Endothelial cell of umbilical vein (primary cell): ENCODE measurements around the gene INTS7. TPM values are rescaled to one million over a fixed set of nuclear protein-coding genes. Genes with fewer than 3 reads are reported as not detected.

Experiments
- BruUV-seq: library from RNA; stranded (reverse); fragments of 400-500 nt; replicated peaks from 2 replicates; lab custom pipeline; 2021; lab: Mats Ljungman, UMichigan
- CTCF ChIA-PET: fragments of 300-600, 350-600 bp; sonication (Branson Sonifier 250); formaldehyde crosslinking; loops from one replicate; lab custom pipeline; 2021; ENCODE audit warnings: antibody characterized with exemption, inconsistent platforms; lab: Charles Lee
- POLR2A ChIA-PET: fragments of 300-600, 350-600 bp; sonication (Branson Sonifier 250); formaldehyde crosslinking; loops from one replicate; lab custom pipeline; 2021; ENCODE audit warnings: antibody characterized with exemption, inconsistent platforms; lab: Charles Lee
- DNase-seq: peaks from one replicate; pipeline ENCODE4 v3.0.0-alpha.2; 2011; ENCODE audit warnings: low read depth, low spot score
- FAIRE-seq: peaks from 2 replicates; lab custom pipeline; 2011; peaks lifted over from hg19 to GRCh38; lab: Jason Lieb, UNC
- H2AFZ ChIP-seq: 2 replicates; pipeline ENCODE4 v1.6.0; 2012; ENCODE audit warnings: low read depth, low read length, control low read depth, inconsistent platforms
- H3K27ac ChIP-seq: 2 replicates; pipeline ENCODE4 v1.5.1; 2011; ENCODE audit warnings: low read depth, mild to moderate bottlenecking, control low read depth, low read length, moderate library complexity; ENCODE audit not compliant: insufficient read depth
- H3K27me3 ChIP-seq, 2 experiments: 2 replicates each; pipeline versions ENCODE4 v1.6.0 to v1.6.1; 2011; ENCODE audit warnings: low read length in 2 of 2, mixed read lengths in 1 of 2; ENCODE audit not compliant: control insufficient read depth in 2 of 2, insufficient read depth in 2 of 2
- H3K36me3 ChIP-seq, 2 experiments: 2 replicates in 1 of 2; 3 replicates in 1 of 2; pipeline ENCODE4 v1.5.1; 2011; ENCODE audit warnings: low read length in 2 of 2, mild to moderate bottlenecking in 1 of 2, moderate library complexity in 1 of 2; ENCODE audit not compliant: control insufficient read depth in 2 of 2, insufficient read depth in 2 of 2; ENCODE audit errors: extremely low read depth in 1 of 2
- H3K4me1 ChIP-seq: 3 replicates; pipeline ENCODE4 v1.5.1; 2011; ENCODE audit warnings: mild to moderate bottlenecking, low read length; ENCODE audit not compliant: control insufficient read depth, insufficient read depth; ENCODE audit errors: extremely low read depth
- H3K4me2 ChIP-seq: 2 replicates; pipeline ENCODE4 v1.6.1; 2011; ENCODE audit warnings: low read length, control low read depth, mixed read lengths; ENCODE audit not compliant: insufficient read depth
- H3K4me3 ChIP-seq, 3 experiments: fragments of 200-600 bp in 1 of 3; sonication (generic), shearing (Covaris generic) in 1 of 3; replicated peaks in 1 of 3; 2 replicates each; pipeline ENCODE4 v1.5.1; 2011 to 2016; ENCODE audit warnings: control low read depth in 3 of 3, low read length in 3 of 3, mild to moderate bottlenecking in 2 of 3, inconsistent platforms in 1 of 3, low read depth in 1 of 3, moderate library complexity in 1 of 3; ENCODE audit not compliant: insufficient read depth in 1 of 3
- H3K79me2 ChIP-seq: 2 replicates; pipeline ENCODE4 v1.6.0; 2012; ENCODE audit warnings: low read length, inconsistent platforms; ENCODE audit not compliant: control insufficient read depth, insufficient read depth
- H3K9ac ChIP-seq: replicated peaks from 2 replicates; pipeline ENCODE3; 2011; ENCODE audit warnings: low read length, control low read depth; ENCODE audit not compliant: insufficient read depth; ENCODE audit errors: extremely low read depth
- H3K9me1 ChIP-seq: replicated peaks from 3 replicates; pipeline ENCODE4 v1.6.0; 2011; ENCODE audit warnings: mild to moderate bottlenecking, low read length; ENCODE audit not compliant: control insufficient read depth, insufficient read depth; ENCODE audit errors: extremely low read depth
- H3K9me3 ChIP-seq: replicated peaks from 2 replicates; pipeline ENCODE4 v1.5.1; 2012; ENCODE audit warnings: low read length, inconsistent platforms; ENCODE audit not compliant: control insufficient read depth, insufficient read depth
- H4K20me1 ChIP-seq: replicated peaks from 2 replicates; pipeline ENCODE3; 2011; ENCODE audit warnings: mild to moderate bottlenecking, low read length; ENCODE audit not compliant: control insufficient read depth, insufficient read depth; ENCODE audit errors: extremely low read depth
- CTCF ChIP-seq, 2 donors: IDR thresholded peaks; 1 replicate in 1 of 2; 2 replicates in 1 of 2; pipeline ENCODE4 v1.5.1; 2011; ENCODE audit warnings: low read length in 2 of 2, mild to moderate bottlenecking in 2 of 2, moderate library complexity in 2 of 2, control low read depth in 1 of 2, inconsistent platforms in 1 of 2, low read depth in 1 of 2; ENCODE audit not compliant: insufficient read depth in 1 of 2; ENCODE audit errors: extremely low read depth in 1 of 2
- EZH2 ChIP-seq: IDR thresholded peaks from 2 replicates; pipeline ENCODE4 v1.6.1; 2012; ENCODE audit warnings: borderline replicate concordance, low read depth, mild to moderate bottlenecking, moderate library complexity, low read length, inconsistent platforms; ENCODE audit not compliant: severe bottlenecking
- FOS ChIP-seq: IDR thresholded peaks from 2 replicates; pipeline ENCODE4 v1.6.1; 2011; ENCODE audit warnings: mild to moderate bottlenecking, low read length, moderate library complexity, borderline replicate concordance; ENCODE audit not compliant: insufficient read depth
- GATA2 ChIP-seq: IDR thresholded peaks from 2 replicates; pipeline ENCODE4 v1.7.0; 2011; ENCODE audit warnings: low read depth, mild to moderate bottlenecking, moderate library complexity, mixed read lengths, low read length; ENCODE audit not compliant: insufficient read length, insufficient read depth
- JUN ChIP-seq: IDR thresholded peaks from 2 replicates; pipeline ENCODE4 v1.6.1; 2011; ENCODE audit warnings: borderline replicate concordance, low read depth; ENCODE audit not compliant: insufficient read length, insufficient read depth
- MAX ChIP-seq: IDR thresholded peaks from 2 replicates; pipeline ENCODE4 v1.6.1; 2011; ENCODE audit not compliant: insufficient read depth, insufficient read length
- MYC ChIP-seq: IDR thresholded peaks from one replicate; pipeline ENCODE4 v1.6.1; 2011; ENCODE audit warnings: mild to moderate bottlenecking, low read depth, low read length
- POLR2A ChIP-seq: IDR thresholded peaks from 2 replicates; pipeline ENCODE4 v1.6.1; 2012; ENCODE audit warnings: low read depth, mild to moderate bottlenecking, control low read depth, low read length
- POLR2AphosphoS5 ChIP-seq: IDR thresholded peaks from 2 replicates; pipeline ENCODE4 v1.6.1; 2012; ENCODE audit warnings: low read depth, mild to moderate bottlenecking, control low read depth, low read length, moderate library complexity; ENCODE audit not compliant: insufficient read depth
- dilution Hi-C: fragments of 300-500 bp; cut with MboI; formaldehyde crosslinking; loops from one replicate; pipeline ENCODE4 v1.15.0; 2019; ENCODE audit warnings: low sequenced_read_pairs; ENCODE audit not compliant: extremely low pct_ligation_motif_present
- intact Hi-C: fragments of 100-400 bp; cut with micrococcal nuclease; formaldehyde crosslinking; loops from one replicate; pipeline ENCODE4 v1.10.0; 2022
- polyA plus RNA-seq, 4 experiments: library from polyadenylated mRNA; depleted of rRNA in 3 of 4; stranded (reverse) in 3 of 4; unstranded in 1 of 4; fragments of >200 nt; gene quantifications; 2 replicates each; pipeline versions ENCODE4 v1.2.1 to v1.2.3, GENCODE V29; 2011 to 2012; ENCODE audit warnings: missing spikeins in 1 of 4
- total RNA-seq: library from RNA; stranded (reverse); gene quantifications from 2 replicates; pipeline ENCODE4 v1.2.3, GENCODE V29; 2021

The INTS7 gene
- total and polyA plus RNA-seq, 2 donors (not counting 3 experiments of a cell fraction or from before 2014, with no cell fraction given), result 9.1 to 18.1 TPM

DNA sequence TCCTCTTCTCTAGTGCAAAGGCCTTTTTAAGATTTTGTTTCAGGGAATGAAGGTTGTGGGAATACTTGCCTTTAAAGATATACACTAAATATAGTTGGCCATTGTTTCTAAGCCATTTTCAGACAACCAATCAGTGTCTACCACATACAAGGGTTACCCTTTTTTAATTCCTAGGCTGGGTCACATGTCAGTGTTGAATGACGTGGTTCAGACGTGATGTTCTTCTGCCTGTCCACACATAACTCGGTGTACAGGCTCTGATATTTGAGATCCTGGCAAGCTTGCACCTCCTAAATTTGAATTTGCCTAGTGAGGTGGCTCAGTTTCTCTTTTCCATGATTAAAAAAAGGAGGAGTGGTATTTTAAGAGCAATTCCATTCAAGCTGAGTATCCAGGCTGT is 39.0 kb upstream of the INTS7 start:
- POLR2A ChIA-PET, result no interaction called here
- Histone ChIP-seq H3K27me3 (no peaks in the 10 kb centered on the region), H3K36me3 (peaks cover 0 to 7% of the 10 kb centered on the region in 2 experiments), H3K4me3 (no peak overlapping the region), H3K4me2 (no peak overlapping the region), H3K27ac (no peak overlapping the region), H3K9me1 (no peaks in the 10 kb centered on the region), H3K4me1 (no peaks in the 10 kb centered on the region), H3K79me2 (no peaks in the 10 kb centered on the region), H4K20me1 (no peaks in the 10 kb centered on the region), H3K9me3 (no peaks in the 10 kb centered on the region), H3K9ac (no peak overlapping the region), H2AFZ (no peak overlapping the region)
- FAIRE-seq (no peak), DNase-seq (no peak)
- BruUV-seq, result no TSS peak
- dilution Hi-C loops (no loop called here), intact Hi-C loops (no loop called here)
- TF ChIP-seq EZH2, result no peak
- TF ChIP-seq JUN, result no peak
- TF ChIP-seq FOS, result no peak
- TF ChIP-seq POLR2AphosphoS5, result no peak
- no peak for TF ChIP-seq POLR2A
- TF ChIP-seq MYC, result no peak
- TF ChIP-seq MAX, result no peak
- CTCF ChIA-PET, result no interaction called here

- no peak for TF ChIP-seq EZH2
- TF ChIP-seq CTCF (IDR thresholded peaks at IDR 0.05; ENCODE audit: extremely low read depth in 1 of 2, insufficient read depth in 1 of 2, low read depth in 1 of 2, low read length in 2 of 2), result no peak
- no peak for TF ChIP-seq GATA2
- TF ChIP-seq JUN, result no peak
- no peak for TF ChIP-seq POLR2AphosphoS5
- no peak for TF ChIP-seq MYC
- TF ChIP-seq MAX, result no peak
- no peak for TF ChIP-seq POLR2A
- TF ChIP-seq FOS, result no peak
- peaks cover 5% of the 10 kb centered on the region for H3K4me1 ChIP-seq
- no peaks in the 10 kb centered on the region for H3K9me1 ChIP-seq
- no peaks in the 10 kb centered on the region for H4K20me1 ChIP-seq
- DNase-seq, result no peak
- no peaks in the 10 kb centered on the region for H3K9me3 ChIP-seq
- ChIA-PET CTCF (interaction anchor here (3.9 to 5.5 kb wide), 5 partner anchors 14 to 382 kb away, joined by 30 to 190 read pairs (median 113); no protein-coding TSS in a partner anchor), POLR2A (no interaction called here)
- no peak overlapping the region for H3K27ac ChIP-seq
- intact Hi-C loops (no loop called here), dilution Hi-C loops (no loop called here)
- H2AFZ ChIP-seq, result no peak overlapping the region
- H3K27me3 ChIP-seq, result no peaks in the 10 kb centered on the region
- no peaks in the 10 kb centered on the region for H3K79me2 ChIP-seq
- no peak for FAIRE-seq
- H3K4me3 ChIP-seq, result no peak overlapping the region
- H3K4me2 ChIP-seq, result no peak overlapping the region
- peaks cover 0 to 7% of the 10 kb centered on the region in 2 experiments for H3K36me3 ChIP-seq
- no peak overlapping the region for H3K9ac ChIP-seq
- no TSS peak for BruUV-seq
Observed at GRCh38 chr1:212073490-212073889, 38.1 kb upstream of the INTS7 start.
